ENCODE results near the gene WDTC1. TPM values are rescaled to one million over a fixed set of nuclear protein-coding genes. Genes with fewer than 3 reads are reported as not detected.
"Not testable (repeated sequence)": the region's sequence is repeated elsewhere in the genome, so short reads cannot be mapped to it uniquely, and the experiment has no call there.

WDTC1 gene
- total RNA-seq, 1 donor from 2014 or later = 50.4 TPM

DNA sequence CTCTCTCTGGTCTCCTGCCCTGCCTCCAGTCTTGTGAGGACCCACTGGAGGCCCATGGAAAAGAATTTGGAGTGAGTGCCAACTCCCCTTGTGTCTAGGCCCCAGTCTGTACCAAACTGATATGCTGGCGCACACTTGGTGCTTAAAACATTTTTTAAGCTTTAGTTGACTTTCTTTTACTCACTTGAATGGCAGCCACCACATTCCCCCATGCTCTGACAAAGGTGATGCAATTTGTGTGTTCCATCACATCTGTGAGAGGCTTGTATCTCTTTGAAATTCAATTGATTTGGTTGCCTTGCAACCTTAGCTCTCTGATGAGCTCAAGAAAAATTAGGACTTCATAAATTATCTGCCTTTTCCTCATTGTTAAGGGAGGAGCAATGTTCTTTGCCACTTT, 30.5 kb upstream of the WDTC1 start:
- no peak for DNase-seq (ENCODE audit: extremely low spot score, unreplicated experiment)

DNA sequence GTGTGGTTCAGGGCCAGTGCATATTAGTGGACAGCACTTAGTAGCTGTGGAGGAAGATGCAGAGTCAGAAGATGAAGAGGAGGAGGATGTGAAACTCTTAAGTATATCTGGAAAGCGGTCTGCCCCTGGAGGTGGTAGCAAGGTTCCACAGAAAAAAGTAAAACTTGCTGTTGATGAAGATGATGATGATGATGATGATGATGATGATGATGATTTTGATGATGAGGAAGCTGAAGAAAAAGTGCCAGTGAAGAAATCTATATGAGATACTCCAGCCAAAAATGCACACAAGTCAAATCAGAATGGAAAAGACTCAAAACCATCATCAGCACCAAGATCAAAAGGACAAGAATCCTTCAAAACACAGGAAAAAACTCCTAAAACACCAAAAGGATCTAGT, 27.2 kb upstream of the WDTC1 start:
- not testable (repeated sequence) for H3K4me1 Mint-ChIP-seq (ENCODE audit: unreplicated experiment); H3K4me3 Mint-ChIP-seq (ENCODE audit: unreplicated experiment); DNase-seq (ENCODE audit: extremely low spot score, unreplicated experiment); H3K27me3 Mint-ChIP-seq (ENCODE audit: unreplicated experiment); H3K27ac Mint-ChIP-seq (ENCODE audit: unreplicated experiment); H3K36me3 Mint-ChIP-seq (ENCODE audit: unreplicated experiment); H3K9me3 Mint-ChIP-seq (ENCODE audit: unreplicated experiment)

More for the DNA sequence above, 30.5 kb upstream of the WDTC1 start:
- TF ChIP-seq, protein P1, sequence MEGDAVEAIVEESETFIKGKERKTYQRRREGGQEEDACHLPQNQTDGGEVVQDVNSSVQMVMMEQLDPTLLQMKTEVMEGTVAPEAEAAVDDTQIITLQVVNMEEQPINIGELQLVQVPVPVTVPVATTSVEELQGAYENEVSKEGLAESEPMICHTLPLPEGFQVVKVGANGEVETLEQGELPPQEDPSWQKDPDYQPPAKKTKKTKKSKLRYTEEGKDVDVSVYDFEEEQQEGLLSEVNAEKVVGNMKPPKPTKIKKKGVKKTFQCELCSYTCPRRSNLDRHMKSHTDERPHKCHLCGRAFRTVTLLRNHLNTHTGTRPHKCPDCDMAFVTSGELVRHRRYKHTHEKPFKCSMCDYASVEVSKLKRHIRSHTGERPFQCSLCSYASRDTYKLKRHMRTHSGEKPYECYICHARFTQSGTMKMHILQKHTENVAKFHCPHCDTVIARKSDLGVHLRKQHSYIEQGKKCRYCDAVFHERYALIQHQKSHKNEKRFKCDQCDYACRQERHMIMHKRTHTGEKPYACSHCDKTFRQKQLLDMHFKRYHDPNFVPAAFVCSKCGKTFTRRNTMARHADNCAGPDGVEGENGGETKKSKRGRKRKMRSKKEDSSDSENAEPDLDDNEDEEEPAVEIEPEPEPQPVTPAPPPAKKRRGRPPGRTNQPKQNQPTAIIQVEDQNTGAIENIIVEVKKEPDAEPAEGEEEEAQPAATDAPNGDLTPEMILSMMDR (IDR thresholded peaks at IDR 0.05) = no peak
- Mint-ChIP-seq H3K4me3 (ENCODE audit: unreplicated experiment) (no peak overlapping the region), H3K27me3 (ENCODE audit: unreplicated experiment) (no peaks in the 10 kb centered on the region), H3K27ac (ENCODE audit: unreplicated experiment) (no peak overlapping the region), H3K4me1 (ENCODE audit: unreplicated experiment) (peaks cover 5% of the 10 kb centered on the region), H3K9me3 (ENCODE audit: unreplicated experiment) (no peaks in the 10 kb centered on the region), H3K36me3 (ENCODE audit: unreplicated experiment) (no peaks in the 10 kb centered on the region)

DNA sequence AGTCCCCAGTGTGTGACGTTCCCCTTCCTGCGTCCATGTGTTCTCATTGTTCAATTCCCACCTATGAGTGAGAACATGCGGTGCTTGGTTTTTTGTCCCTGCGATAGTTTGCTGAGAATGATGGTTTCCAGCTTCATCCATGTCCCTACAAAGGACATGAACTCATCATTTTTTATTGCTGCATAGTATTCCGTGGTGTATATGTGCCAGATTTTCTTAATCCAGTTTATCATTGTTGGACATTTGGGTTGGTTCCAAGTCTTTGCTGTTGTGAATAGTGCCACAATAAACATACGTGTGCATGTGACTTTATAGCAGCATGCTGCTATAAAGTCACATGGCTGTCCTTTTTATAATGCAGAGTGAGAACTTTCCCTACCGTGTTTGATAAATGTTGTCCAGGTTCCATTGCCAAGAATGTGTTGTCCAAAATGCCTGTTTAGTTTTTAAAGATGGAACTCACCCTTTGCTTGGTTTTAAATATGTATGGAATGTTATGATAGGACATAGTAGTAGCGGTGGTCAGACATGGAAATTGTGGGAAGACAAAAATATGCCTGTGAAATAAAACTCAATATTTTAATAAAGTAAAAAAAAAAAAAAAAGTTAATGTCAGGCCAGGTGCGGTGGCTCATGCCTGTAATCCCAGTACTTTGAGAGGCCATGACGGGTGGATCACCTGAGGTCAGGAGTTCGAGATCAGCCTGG, 26.1 kb upstream of the WDTC1 start:
- H3K4me1 Mint-ChIP-seq (ENCODE audit: unreplicated experiment); H3K36me3 Mint-ChIP-seq (ENCODE audit: unreplicated experiment); H3K27me3 Mint-ChIP-seq (ENCODE audit: unreplicated experiment); DNase-seq (ENCODE audit: extremely low spot score, unreplicated experiment); H3K4me3 Mint-ChIP-seq (ENCODE audit: unreplicated experiment); H3K27ac Mint-ChIP-seq (ENCODE audit: unreplicated experiment); H3K9me3 Mint-ChIP-seq (ENCODE audit: unreplicated experiment): not testable (repeated sequence)

DNA sequence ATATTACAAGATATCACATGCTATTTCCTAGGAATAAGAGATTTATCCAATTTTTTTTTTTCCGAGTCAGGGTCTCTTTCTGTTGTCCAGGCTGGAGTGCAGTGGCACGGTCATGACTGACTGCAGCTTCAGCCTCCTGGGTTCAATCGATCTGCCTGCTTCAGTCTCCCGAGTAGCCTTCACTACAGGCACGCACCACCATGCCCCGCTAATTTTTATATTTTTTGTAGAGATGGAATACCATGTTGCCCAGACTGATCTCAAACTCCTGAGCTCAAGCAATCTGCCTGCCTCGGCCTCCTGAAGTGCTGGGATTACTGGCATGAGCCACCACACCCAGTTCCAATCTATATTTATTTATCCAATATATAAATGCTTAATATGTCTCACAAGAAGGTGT, 18.0 kb upstream of the WDTC1 start:
- Mint-ChIP-seq H3K4me3 (ENCODE audit: unreplicated experiment) (no peak overlapping the region), H3K4me1 (ENCODE audit: unreplicated experiment) (no peaks in the 10 kb centered on the region), H3K36me3 (ENCODE audit: unreplicated experiment) (no peaks in the 10 kb centered on the region), H3K27ac (ENCODE audit: unreplicated experiment) (no peak overlapping the region), H3K9me3 (ENCODE audit: unreplicated experiment) (no peaks in the 10 kb centered on the region), H3K27me3 (ENCODE audit: unreplicated experiment) (peaks cover 3% of the 10 kb centered on the region)
- TF ChIP-seq, protein P1 (IDR thresholded peaks at IDR 0.05) = no peak
- no peak for DNase-seq (ENCODE audit: extremely low spot score, unreplicated experiment)

DNA sequence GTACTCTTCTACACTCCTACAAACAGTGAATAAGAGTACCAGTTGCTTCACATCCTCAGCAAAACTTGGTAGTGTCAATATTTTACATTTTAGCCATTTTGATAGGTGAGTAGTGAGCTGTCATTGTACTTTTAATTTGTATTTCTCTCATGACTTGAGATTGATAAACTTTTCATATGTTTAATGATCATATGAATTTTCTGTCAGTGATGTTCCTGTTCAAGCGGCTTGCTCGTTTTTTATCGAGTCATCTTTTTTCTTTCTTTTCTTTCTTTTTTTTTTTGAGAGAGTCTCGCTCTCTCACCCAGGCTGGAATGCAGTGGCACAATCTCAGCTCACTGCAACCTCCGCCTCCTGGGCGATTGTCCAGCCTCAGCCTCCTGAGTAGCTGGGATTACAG, 17.0 kb upstream of the WDTC1 start:
- Mint-ChIP-seq H3K27me3 (ENCODE audit: unreplicated experiment) (peaks cover 3% of the 10 kb centered on the region), H3K36me3 (ENCODE audit: unreplicated experiment) (no peaks in the 10 kb centered on the region), H3K4me1 (ENCODE audit: unreplicated experiment) (no peaks in the 10 kb centered on the region), H3K9me3 (ENCODE audit: unreplicated experiment) (no peaks in the 10 kb centered on the region), H3K4me3 (ENCODE audit: unreplicated experiment) (no peak overlapping the region), H3K27ac (ENCODE audit: unreplicated experiment) (no peak overlapping the region)
- no peak for DNase-seq (ENCODE audit: extremely low spot score, unreplicated experiment)
- TF ChIP-seq, protein P1 (IDR thresholded peaks at IDR 0.05) = no peak

DNA sequence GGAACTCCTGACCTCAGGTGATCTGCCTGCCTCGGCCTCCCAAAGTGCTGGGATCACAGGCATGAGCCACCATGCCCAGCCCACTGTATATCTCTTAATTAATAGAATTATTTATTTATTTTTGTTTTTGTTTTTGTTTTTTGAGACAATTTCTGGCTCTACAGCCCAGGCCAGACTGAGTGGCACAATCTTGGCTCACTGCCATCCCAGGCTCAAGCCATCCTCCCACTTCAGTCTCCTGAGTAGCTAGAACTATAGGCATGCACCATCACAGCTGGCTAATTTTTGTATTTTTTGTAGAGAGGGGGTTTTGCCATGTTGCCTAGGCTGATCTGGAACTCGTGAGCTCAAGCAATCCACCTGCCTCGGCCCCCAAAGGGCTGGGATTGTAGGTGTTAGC, 15.7 kb upstream of the WDTC1 start:
- peaks cover 3% of the 10 kb centered on the region for H3K27me3 Mint-ChIP-seq (ENCODE audit: unreplicated experiment)
- H3K9me3 Mint-ChIP-seq (ENCODE audit: unreplicated experiment) = no peaks in the 10 kb centered on the region
- TF ChIP-seq, protein P1 (IDR thresholded peaks at IDR 0.05) = no peak
- H3K4me1 Mint-ChIP-seq (ENCODE audit: unreplicated experiment) = no peaks in the 10 kb centered on the region
- H3K27ac Mint-ChIP-seq (ENCODE audit: unreplicated experiment) = no peak overlapping the region
- no peak overlapping the region for H3K4me3 Mint-ChIP-seq (ENCODE audit: unreplicated experiment)
- H3K36me3 Mint-ChIP-seq (ENCODE audit: unreplicated experiment) = no peaks in the 10 kb centered on the region
- DNase-seq (ENCODE audit: extremely low spot score, unreplicated experiment) = no peak
